Colonic mucosa (tissue), 4 donors: ENCODE measurements around the gene CFAP299. TPM values are rescaled to one million over a fixed set of nuclear protein-coding genes. Genes with fewer than 3 reads are reported as not detected.
"Not testable (repeated sequence)": the region's sequence is repeated elsewhere in the genome, so short reads cannot be mapped to it uniquely, and the experiment has no call there.

ENCODE experiments used
- DNase-seq: peaks from one replicate; pipeline ENCODE4 v3.0.0-alpha.2; 2020
- H3K27ac ChIP-seq: fragments of 200-600 bp; one replicate; pipeline ENCODE4 v1.8.0; 2021
- H3K27me3 ChIP-seq: fragments of 200-600 bp; one replicate; pipeline ENCODE4 v1.8.0; 2021
- H3K36me3 ChIP-seq: fragments of 200-600 bp; one replicate; pipeline ENCODE4 v1.8.0; 2021
- H3K4me1 ChIP-seq: fragments of 200-600 bp; one replicate; pipeline ENCODE4 v1.8.0; 2021; ENCODE audit warnings: mild to moderate bottlenecking
- H3K4me3 ChIP-seq: fragments of 200-600 bp; one replicate; pipeline ENCODE4 v1.8.0; 2021
- H3K9ac ChIP-seq, 2 donors: one replicate each; pipeline ENCODE4 v1.7.0; 2013; ENCODE audit warnings: control low read depth in 2 of 2, low read depth in 2 of 2, low read length in 2 of 2
- H3K9me3 ChIP-seq: fragments of 200-600 bp; one replicate; pipeline ENCODE4 v1.8.0; 2021
- intact Hi-C: fragments of 100-400 bp; cut with DNase I; formaldehyde crosslinking; loops from one replicate; pipeline ENCODE4 v1.14.1; 2022
- total RNA-seq, 2 donors: library from RNA; stranded (reverse); fragmentation: NEBNext Ultra II Directional in 1 of 2; extraction: Animal tissue kit (Norgen Biotek cat#: 25700) in 1 of 2; gene quantifications; one replicate each; pipeline ENCODE4 v1.2.1, GENCODE V29; 2021
- TF ChIP-seq, protein P1 (sequence below): fragments of 200-600 bp; IDR thresholded peaks from one replicate; pipeline ENCODE4 v1.8.0; 2022; ENCODE audit warnings: antibody characterized with exemption, mild to moderate bottlenecking
- donor health status: healthy.
- donor health status: DM: no; HTN: no; CAD: no.
- donor health status: DM: no; HTN: no; CAD: no.

The CFAP299 gene
- total RNA-seq, 2 donors from 2014 or later, result not detected

- no peaks in the 10 kb centered on the region for H3K9me3 ChIP-seq
- H3K36me3 ChIP-seq, result no peaks in the 10 kb centered on the region
- no peaks in the 10 kb centered on the region for H3K4me1 ChIP-seq
- H3K27me3 ChIP-seq, result no peaks in the 10 kb centered on the region
- DNase-seq, result no peak
- H3K4me3 ChIP-seq, result no peak overlapping the region
- H3K27ac ChIP-seq, result no peak overlapping the region
- TF ChIP-seq, protein P1, sequence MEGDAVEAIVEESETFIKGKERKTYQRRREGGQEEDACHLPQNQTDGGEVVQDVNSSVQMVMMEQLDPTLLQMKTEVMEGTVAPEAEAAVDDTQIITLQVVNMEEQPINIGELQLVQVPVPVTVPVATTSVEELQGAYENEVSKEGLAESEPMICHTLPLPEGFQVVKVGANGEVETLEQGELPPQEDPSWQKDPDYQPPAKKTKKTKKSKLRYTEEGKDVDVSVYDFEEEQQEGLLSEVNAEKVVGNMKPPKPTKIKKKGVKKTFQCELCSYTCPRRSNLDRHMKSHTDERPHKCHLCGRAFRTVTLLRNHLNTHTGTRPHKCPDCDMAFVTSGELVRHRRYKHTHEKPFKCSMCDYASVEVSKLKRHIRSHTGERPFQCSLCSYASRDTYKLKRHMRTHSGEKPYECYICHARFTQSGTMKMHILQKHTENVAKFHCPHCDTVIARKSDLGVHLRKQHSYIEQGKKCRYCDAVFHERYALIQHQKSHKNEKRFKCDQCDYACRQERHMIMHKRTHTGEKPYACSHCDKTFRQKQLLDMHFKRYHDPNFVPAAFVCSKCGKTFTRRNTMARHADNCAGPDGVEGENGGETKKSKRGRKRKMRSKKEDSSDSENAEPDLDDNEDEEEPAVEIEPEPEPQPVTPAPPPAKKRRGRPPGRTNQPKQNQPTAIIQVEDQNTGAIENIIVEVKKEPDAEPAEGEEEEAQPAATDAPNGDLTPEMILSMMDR, result no peak
- intact Hi-C loops, result no loop called here
- H3K9ac ChIP-seq, result no peak overlapping the region
Observed at GRCh38 chr4:80340036-80340435, 4.5 kb downstream of the CFAP299 start.

DNA sequence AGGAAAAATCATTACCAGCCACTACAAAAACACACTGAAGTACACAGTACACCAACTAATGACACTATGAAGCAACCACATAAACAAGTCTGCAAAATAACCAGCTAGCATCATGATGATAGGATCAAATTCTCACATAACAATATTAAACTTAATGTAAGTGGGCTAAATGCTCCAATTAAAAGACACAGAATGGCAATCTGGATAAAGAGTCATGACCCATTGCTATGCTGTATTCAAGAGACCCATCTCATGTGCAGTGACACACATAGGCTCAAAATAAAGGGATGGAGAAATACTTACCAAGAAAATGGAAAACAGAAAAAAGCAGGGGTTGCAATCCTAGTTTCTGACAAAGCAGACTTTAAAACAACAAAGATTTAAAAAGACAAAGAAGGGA lies 7.2 kb downstream of the CFAP299 start:
- H3K4me3 ChIP-seq, H3K27me3 ChIP-seq, H3K9ac ChIP-seq, intact Hi-C loops, H3K4me1 ChIP-seq, DNase-seq, H3K27ac ChIP-seq, H3K36me3 ChIP-seq, H3K9me3 ChIP-seq: not testable (repeated sequence)

DNA sequence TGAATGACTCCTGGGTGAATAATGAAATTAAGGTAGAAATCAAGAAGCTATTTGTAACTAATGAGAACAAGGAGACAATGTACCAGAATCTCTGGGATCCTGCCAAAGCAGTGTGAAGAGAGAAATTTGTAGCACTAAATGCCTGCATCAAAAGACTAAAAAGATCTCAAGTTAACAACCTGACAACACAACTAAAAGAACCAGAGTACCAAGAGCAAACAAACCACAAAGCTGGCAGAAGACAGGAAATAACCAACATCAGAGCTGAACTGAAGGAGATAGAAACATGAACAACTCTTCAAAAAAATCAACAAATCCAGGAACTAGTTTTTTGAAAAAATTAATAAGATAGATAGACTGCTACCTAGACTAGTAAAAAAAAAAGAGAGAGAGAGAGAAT lies 8.4 kb downstream of the CFAP299 start:
- no peaks in the 10 kb centered on the region for H3K9me3 ChIP-seq
- no peak for DNase-seq
- no peaks in the 10 kb centered on the region for H3K36me3 ChIP-seq
- TF ChIP-seq, protein P1, result no peak
- no peak overlapping the region for H3K27ac ChIP-seq
- no peak overlapping the region for H3K4me3 ChIP-seq
- H3K9ac ChIP-seq, result no peak overlapping the region
- no peaks in the 10 kb centered on the region for H3K4me1 ChIP-seq
- H3K27me3 ChIP-seq, result no peaks in the 10 kb centered on the region
- intact Hi-C loops, result no loop called here

GRCh38 chr4:80360084-80360483 lies 24.6 kb downstream of the CFAP299 start:
- intact Hi-C loops, result loop anchor here (2.0 to 5.0 kb wide), 3 partner anchors 632 to 992 kb away; no protein-coding TSS in a partner anchor
- no peaks in the 10 kb centered on the region for H3K9me3 ChIP-seq
- no peak overlapping the region for H3K9ac ChIP-seq
- TF ChIP-seq, protein P1, result no peak
- no peaks in the 10 kb centered on the region for H3K4me1 ChIP-seq
- H3K4me3 ChIP-seq, result no peak overlapping the region
- H3K36me3 ChIP-seq, result no peaks in the 10 kb centered on the region
- no peak overlapping the region for H3K27ac ChIP-seq
- no peak for DNase-seq
- no peaks in the 10 kb centered on the region for H3K27me3 ChIP-seq

DNA sequence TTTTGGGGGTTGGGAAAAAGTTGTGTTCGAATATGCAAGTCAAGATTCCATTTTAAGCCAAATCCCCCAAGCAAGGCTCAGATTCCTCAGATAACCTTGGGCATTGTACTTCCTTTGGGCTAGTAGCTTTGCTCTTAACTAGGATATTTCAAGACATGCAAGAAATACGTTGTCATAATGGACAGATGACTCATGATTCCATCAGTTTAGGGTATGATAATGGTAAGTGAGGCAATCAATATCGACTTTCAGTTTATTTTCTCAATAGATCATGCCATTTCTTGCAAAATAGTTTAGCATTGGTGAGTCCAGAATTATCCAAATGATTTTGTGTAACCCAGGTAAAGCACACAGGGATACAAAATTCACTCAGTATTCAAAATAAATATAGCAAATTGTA lies 25.4 kb downstream of the CFAP299 start:
- Histone ChIP-seq H3K27ac (no peak overlapping the region), H3K4me3 (no peak overlapping the region), H3K4me1 (no peaks in the 10 kb centered on the region), H3K9ac (no peak overlapping the region), H3K36me3 (no peaks in the 10 kb centered on the region), H3K27me3 (no peaks in the 10 kb centered on the region), H3K9me3 (no peaks in the 10 kb centered on the region)
- TF ChIP-seq, protein P1, result no peak
- no peak for DNase-seq
- intact Hi-C loops, result loop anchor here (2.0 to 5.0 kb wide), 3 partner anchors 631 to 991 kb away; no protein-coding TSS in a partner anchor

DNA sequence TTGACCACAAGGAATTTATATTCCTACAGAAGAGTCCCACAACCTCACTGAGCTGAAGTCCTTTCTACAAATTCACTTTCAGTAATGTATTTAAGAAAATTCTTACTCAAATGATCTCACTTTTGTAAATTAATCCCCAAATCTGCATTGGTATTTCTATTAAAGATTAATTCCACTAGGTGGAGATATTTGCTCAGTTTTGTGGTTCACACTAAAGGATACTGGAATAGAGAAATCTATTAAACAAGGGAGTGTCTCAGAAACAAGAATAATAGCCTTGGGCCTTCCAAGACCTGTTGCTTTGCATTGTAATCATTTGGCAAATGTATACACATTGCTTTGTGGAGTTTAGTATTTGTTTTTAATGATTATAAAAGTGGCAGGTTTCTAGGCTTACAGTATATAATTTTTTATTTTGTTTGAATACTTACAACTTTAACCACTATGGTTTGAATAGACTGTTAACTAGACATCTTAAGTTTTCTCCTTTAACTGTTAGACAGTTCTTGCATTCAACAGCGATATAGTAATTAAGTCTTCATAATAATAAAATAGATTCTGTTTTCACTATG lies 25.9 kb downstream of the CFAP299 start:
- H3K9me3 ChIP-seq, result no peaks in the 10 kb centered on the region
- no peaks in the 10 kb centered on the region for H3K4me1 ChIP-seq
- no peaks in the 10 kb centered on the region for H3K36me3 ChIP-seq
- H3K9ac ChIP-seq, result no peak overlapping the region
- H3K27me3 ChIP-seq, result no peaks in the 10 kb centered on the region
- TF ChIP-seq, protein P1, result peak; percentile 26
- H3K27ac ChIP-seq, result no peak overlapping the region
- intact Hi-C loops, result loop anchor here (2.0 to 5.0 kb wide), 3 partner anchors 631 to 991 kb away; no protein-coding TSS in a partner anchor
- no peak overlapping the region for H3K4me3 ChIP-seq
- no peak for DNase-seq
